CD8-positive, alpha-beta memory T cell (primary cell): Measurements from ENCODE around the gene GPR35. TPM values are rescaled to one million over a fixed set of nuclear protein-coding genes. Genes with fewer than 3 reads are reported as not detected.

Source experiments
- CTCF ChIA-PET: fragments of 350-600 bp; sonication (Branson Sonifier 250); formaldehyde crosslinking; loops from one replicate; lab custom pipeline; 2021; ENCODE audit warnings: antibody characterized with exemption; lab: Charles Lee
- POLR2A ChIA-PET: fragments of 350-600 bp; sonication (Branson Sonifier 250); formaldehyde crosslinking; loops from one replicate; lab custom pipeline; 2021; ENCODE audit warnings: antibody characterized with exemption; lab: Charles Lee
- DNase-seq, 5 donors: peaks; one replicate each; pipeline versions ENCODE4 v3.0.0 to v3.0.0-alpha.2; 2020 to 2022; ENCODE audit warnings: mixed read lengths in 1 of 5
- H3K27ac ChIP-seq: one replicate; pipeline ENCODE4 v1.7.0; 2013; ENCODE audit warnings: low read depth, mild to moderate bottlenecking, low read length, moderate library complexity
- H3K27me3 ChIP-seq: 2 replicates; pipeline ENCODE4 v1.7.0; 2013; ENCODE audit warnings: low read length, mild to moderate bottlenecking; ENCODE audit not compliant: insufficient read depth, poor library complexity, severe bottlenecking
- H3K36me3 ChIP-seq: 2 replicates; pipeline ENCODE4 v1.7.0; 2013; ENCODE audit warnings: mild to moderate bottlenecking, low read length, moderate library complexity; ENCODE audit not compliant: insufficient read depth
- H3K4me1 ChIP-seq: 2 replicates; pipeline ENCODE4 v1.7.0; 2013; ENCODE audit warnings: mild to moderate bottlenecking, low read length, moderate library complexity; ENCODE audit not compliant: insufficient read depth
- H3K4me3 ChIP-seq: 2 replicates; pipeline ENCODE4 v1.7.0; 2013; ENCODE audit warnings: mild to moderate bottlenecking, low read length
- H3K9me3 ChIP-seq: 2 replicates; pipeline ENCODE4 v1.7.0; 2013; ENCODE audit warnings: mild to moderate bottlenecking, low read length
- H3K27ac Mint-ChIP-seq, 8 donors: one replicate each; pipeline ENCODE4 v1.8.0; 2020 to 2021; ENCODE audit warnings: mixed read lengths in 8 of 8, mild to moderate bottlenecking in 6 of 8, inconsistent platforms in 3 of 8, moderate library complexity in 3 of 8
- H3K27me3 Mint-ChIP-seq, 2 donors: one replicate each; pipeline ENCODE4 v1.8.0; 2020 to 2021; ENCODE audit warnings: mixed read lengths in 2 of 2, mild to moderate bottlenecking in 1 of 2, moderate library complexity in 1 of 2
- H3K36me3 Mint-ChIP-seq, 3 donors: one replicate each; pipeline ENCODE4 v1.8.0; 2020 to 2021; ENCODE audit warnings: mixed read lengths in 3 of 3, inconsistent platforms in 1 of 3, mild to moderate bottlenecking in 1 of 3
- H3K4me1 Mint-ChIP-seq, 3 donors: one replicate each; pipeline ENCODE4 v1.8.0; 2020 to 2021; ENCODE audit warnings: mixed read lengths in 3 of 3, inconsistent platforms in 1 of 3, mild to moderate bottlenecking in 1 of 3
- H3K4me3 Mint-ChIP-seq, 7 donors: one replicate each; pipeline ENCODE4 v1.8.0; 2020 to 2021; ENCODE audit warnings: mixed read lengths in 7 of 7, mild to moderate bottlenecking in 6 of 7, moderate library complexity in 4 of 7, inconsistent platforms in 2 of 7
- H3K9me3 Mint-ChIP-seq, 5 donors: one replicate each; pipeline ENCODE4 v1.8.0; 2020 to 2022; ENCODE audit warnings: mixed read lengths in 5 of 5, mild to moderate bottlenecking in 3 of 5, moderate library complexity in 2 of 5, inconsistent platforms in 1 of 5
- polyA plus RNA-seq: library from polyadenylated mRNA; unstranded; fragments of 300-500 nt; fragmentation: Illumina TruSeq; gene quantifications from one replicate; pipeline ENCODE4 v1.2.3, GENCODE V29; 2021
- total RNA-seq, 2 experiments: library from RNA; stranded (reverse); gene quantifications; one replicate each; pipeline ENCODE4 v1.2.3, GENCODE V29; 2021

Gene GPR35
- total and polyA plus RNA-seq, 3 experiments from 2014 or later = 1.9 to 9.0 (median 8.4) TPM

DNA sequence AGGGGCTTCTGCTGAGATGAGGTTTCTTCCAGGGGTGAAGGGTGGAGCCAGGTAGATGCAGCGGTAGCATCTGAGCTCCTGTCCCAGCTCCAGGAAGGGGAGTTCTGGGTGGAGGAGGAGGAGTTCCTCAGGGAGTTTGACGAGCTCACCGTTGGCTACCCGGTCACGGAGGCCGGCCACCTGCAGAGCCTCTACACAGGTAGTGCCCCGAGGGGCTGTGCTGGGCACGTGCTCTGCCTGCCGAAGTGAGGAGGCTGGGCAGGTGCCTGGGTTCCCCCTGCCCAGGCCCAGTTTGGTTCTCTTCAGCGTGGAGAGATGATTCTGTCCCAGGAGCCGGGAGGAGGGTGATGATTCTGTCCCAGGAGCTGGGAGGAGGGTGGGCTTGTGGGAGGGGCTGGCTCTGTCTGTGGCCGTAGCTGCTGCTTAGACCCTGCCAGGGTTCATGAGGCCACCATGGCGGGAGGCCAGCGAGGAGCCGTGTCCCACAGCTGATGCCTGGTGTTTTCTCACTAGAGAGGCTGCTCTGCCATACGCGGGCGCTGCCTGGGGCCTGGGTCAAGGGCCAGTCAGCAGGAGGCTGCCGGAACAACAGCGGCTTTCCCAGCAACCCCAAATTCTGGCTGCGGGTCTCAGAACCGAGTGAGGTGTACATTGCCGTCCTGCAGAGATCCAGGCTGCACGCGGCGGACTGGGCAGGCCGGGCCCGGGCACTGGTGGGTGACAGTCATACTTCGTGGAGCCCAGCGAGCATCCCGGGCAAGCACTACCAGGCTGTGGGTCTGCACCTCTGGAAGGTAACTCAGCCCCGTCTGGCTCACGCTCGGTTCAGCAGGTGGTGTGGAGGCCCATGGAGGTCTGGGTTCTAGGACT, 30.5 kb upstream of the GPR35 start:
- no peaks in the 10 kb centered on the region for H3K9me3 ChIP-seq
- no peak overlapping the region for H3K4me3 Mint-ChIP-seq
- H3K36me3 Mint-ChIP-seq = peaks cover 0 to 87% (median 0%) of the 10 kb centered on the region in 3 donors
- peak overlapping the region in 2 of 8 donors; percentile 32 to 70 for H3K27ac Mint-ChIP-seq
- POLR2A ChIA-PET = no interaction called here
- no peaks in the 10 kb centered on the region for H3K4me1 ChIP-seq
- no peaks in the 10 kb centered on the region for H3K27me3 Mint-ChIP-seq
- no peak overlapping the region for H3K27ac ChIP-seq
- no peaks in the 10 kb centered on the region for H3K27me3 ChIP-seq
- H3K4me3 ChIP-seq = no peak overlapping the region
- H3K9me3 Mint-ChIP-seq = no peaks in the 10 kb centered on the region
- peak in 1 of 5 donors; percentile 44 for DNase-seq
- CTCF ChIA-PET = interaction anchor here (1.1 to 1.5 kb wide), 3 partner anchors 15 to 29 kb away, joined by 3 to 7 read pairs (median 3); no protein-coding TSS in a partner anchor
- H3K36me3 ChIP-seq = peaks cover 9% of the 10 kb centered on the region
- peaks cover 2 to 14% (median 4%) of the 10 kb centered on the region in 3 donors for H3K4me1 Mint-ChIP-seq

GRCh38 chr2:240595381-240596079, 29.8 kb upstream of the GPR35 start:
- H3K36me3 ChIP-seq = peaks cover 9% of the 10 kb centered on the region
- DNase-seq = peak in 3 of 5 donors; percentile 13 to 46 (median 37)
- H3K9me3 Mint-ChIP-seq = no peaks in the 10 kb centered on the region
- H3K27ac ChIP-seq = no peak overlapping the region
- H3K9me3 ChIP-seq = no peaks in the 10 kb centered on the region
- peaks cover 2 to 8% (median 4%) of the 10 kb centered on the region in 3 donors for H3K4me1 Mint-ChIP-seq
- peak overlapping the region in 1 of 7 donors; percentile 34 for H3K4me3 Mint-ChIP-seq
- ChIA-PET CTCF (interaction anchor here (1.4 to 1.5 kb wide), 2 partner anchors 27 to 81 kb away, joined by 4 read pairs; no protein-coding TSS in a partner anchor), POLR2A (no interaction called here)
- H3K27ac Mint-ChIP-seq = peak overlapping the region in 2 of 8 donors; percentile 27 to 38
- no peaks in the 10 kb centered on the region for H3K27me3 ChIP-seq
- no peaks in the 10 kb centered on the region for H3K4me1 ChIP-seq
- H3K36me3 Mint-ChIP-seq = peaks cover 0 to 87% (median 0%) of the 10 kb centered on the region in 3 donors
- H3K4me3 ChIP-seq = no peak overlapping the region
- H3K27me3 Mint-ChIP-seq = no peaks in the 10 kb centered on the region

DNA sequence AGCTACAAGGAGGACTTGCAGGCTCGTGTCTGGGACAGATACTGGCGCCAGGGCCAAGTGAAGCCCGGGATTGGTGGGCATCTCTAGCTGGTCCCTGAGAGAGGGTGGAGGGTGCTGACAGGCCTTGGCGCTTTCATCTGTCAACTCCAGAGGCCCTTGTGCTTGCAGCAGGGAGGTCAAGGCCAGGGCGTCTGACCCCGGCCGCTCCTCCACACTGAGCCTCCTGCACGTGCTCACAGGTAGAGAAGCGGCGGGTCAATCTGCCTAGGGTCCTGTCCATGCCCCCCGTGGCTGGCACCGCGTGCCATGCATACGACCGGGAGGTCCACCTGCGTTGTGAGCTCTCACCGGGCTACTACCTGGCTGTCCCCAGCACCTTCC, 29.2 kb upstream of the GPR35 start:
- Mint-ChIP-seq H3K27me3 (no peaks in the 10 kb centered on the region), H3K9me3 (no peaks in the 10 kb centered on the region), H3K27ac (peak overlapping the region in 2 of 8 donors; percentile 27 to 38), H3K4me3 (no peak overlapping the region), H3K36me3 (peaks cover 0 to 84% (median 0%) of the 10 kb centered on the region in 3 donors), H3K4me1 (peaks cover 2 to 8% (median 4%) of the 10 kb centered on the region in 3 donors)
- no peak for DNase-seq
- no peaks in the 10 kb centered on the region for H3K27me3 ChIP-seq
- H3K9me3 ChIP-seq = no peaks in the 10 kb centered on the region
- H3K27ac ChIP-seq = no peak overlapping the region
- H3K36me3 ChIP-seq = peaks cover 7% of the 10 kb centered on the region
- CTCF ChIA-PET = interaction anchor here (1.4 to 1.5 kb wide), 2 partner anchors 26 to 82 kb away, joined by 4 read pairs; no protein-coding TSS in a partner anchor
- H3K4me1 ChIP-seq = no peaks in the 10 kb centered on the region
- POLR2A ChIA-PET = no interaction called here
- H3K4me3 ChIP-seq = no peak overlapping the region

DNA sequence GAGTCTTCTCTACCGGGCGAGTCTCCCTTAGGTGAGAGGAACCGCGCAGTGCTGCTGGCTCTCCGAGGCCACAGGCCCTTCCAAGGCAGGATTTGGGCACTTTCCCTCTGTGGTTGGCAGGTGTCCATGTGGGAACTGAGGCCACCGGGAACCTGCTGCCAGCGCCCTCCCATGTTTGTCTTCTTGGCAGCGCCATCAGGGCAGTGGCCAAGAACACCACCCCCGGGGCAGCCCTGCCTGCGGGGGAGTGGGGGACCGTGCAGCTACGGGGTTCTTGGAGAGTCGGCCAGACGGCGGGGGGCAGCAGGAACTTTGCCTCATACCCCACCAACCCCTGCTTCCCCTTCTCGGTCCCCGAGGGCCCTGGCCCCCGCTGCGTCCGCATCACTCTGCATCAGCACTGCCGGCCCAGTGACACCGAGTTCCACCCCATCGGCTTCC, 28.8 kb upstream of the GPR35 start:
- peaks cover 0 to 84% (median 0%) of the 10 kb centered on the region in 3 donors for H3K36me3 Mint-ChIP-seq
- Histone ChIP-seq H3K4me3 (no peak overlapping the region), H3K4me1 (no peaks in the 10 kb centered on the region), H3K9me3 (no peaks in the 10 kb centered on the region), H3K36me3 (peaks cover 3% of the 10 kb centered on the region), H3K27me3 (no peaks in the 10 kb centered on the region), H3K27ac (no peak overlapping the region)
- no peak overlapping the region for H3K4me3 Mint-ChIP-seq
- peak in 1 of 5 donors; percentile 40 for DNase-seq
- no peaks in the 10 kb centered on the region for H3K27me3 Mint-ChIP-seq
- H3K4me1 Mint-ChIP-seq = peaks cover 0 to 4% (median 4%) of the 10 kb centered on the region in 3 donors
- ChIA-PET POLR2A (no interaction called here), CTCF (interaction anchor here (1.4 to 1.5 kb wide), 2 partner anchors 26 to 82 kb away, joined by 4 read pairs; no protein-coding TSS in a partner anchor)
- no peaks in the 10 kb centered on the region for H3K9me3 Mint-ChIP-seq
- H3K27ac Mint-ChIP-seq = peak overlapping the region in 1 of 8 donors; percentile 38

DNA sequence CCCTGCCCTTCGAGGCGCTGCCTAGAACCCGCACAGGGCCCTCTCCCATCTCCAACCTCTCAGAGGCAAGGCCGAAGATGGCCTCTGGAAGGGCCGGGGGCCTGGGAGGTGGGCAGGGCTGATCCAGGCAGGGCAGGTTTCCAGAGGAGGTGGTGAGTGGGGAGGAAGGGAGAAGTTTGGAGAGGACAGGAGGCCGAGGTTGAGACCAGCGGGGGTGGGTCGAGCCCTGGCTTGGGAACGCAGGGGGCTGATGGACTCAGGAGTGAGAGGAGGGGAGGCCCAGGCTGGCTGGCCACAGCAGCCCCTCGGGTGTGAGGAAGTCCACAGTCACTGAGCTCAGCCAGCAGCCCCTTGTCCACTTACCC, 28.2 kb upstream of the GPR35 start:
- no peak overlapping the region for H3K27ac ChIP-seq
- no peaks in the 10 kb centered on the region for H3K4me1 ChIP-seq
- peak in 1 of 5 donors; percentile 41 for DNase-seq
- ChIA-PET CTCF (interaction anchor here (1.4 to 1.5 kb wide), 2 partner anchors 25 to 83 kb away, joined by 4 read pairs; no protein-coding TSS in a partner anchor), POLR2A (no interaction called here)
- no peaks in the 10 kb centered on the region for H3K27me3 Mint-ChIP-seq
- no peaks in the 10 kb centered on the region for H3K9me3 ChIP-seq
- no peak overlapping the region for H3K4me3 Mint-ChIP-seq
- H3K4me3 ChIP-seq = no peak overlapping the region
- H3K36me3 ChIP-seq = peaks cover 3% of the 10 kb centered on the region
- no peaks in the 10 kb centered on the region for H3K27me3 ChIP-seq
- no peaks in the 10 kb centered on the region for H3K9me3 Mint-ChIP-seq
- peaks cover 0 to 4% (median 3%) of the 10 kb centered on the region in 3 donors for H3K4me1 Mint-ChIP-seq
- H3K27ac Mint-ChIP-seq = no peak overlapping the region
- peaks cover 0 to 84% (median 0%) of the 10 kb centered on the region in 3 donors for H3K36me3 Mint-ChIP-seq

DNA sequence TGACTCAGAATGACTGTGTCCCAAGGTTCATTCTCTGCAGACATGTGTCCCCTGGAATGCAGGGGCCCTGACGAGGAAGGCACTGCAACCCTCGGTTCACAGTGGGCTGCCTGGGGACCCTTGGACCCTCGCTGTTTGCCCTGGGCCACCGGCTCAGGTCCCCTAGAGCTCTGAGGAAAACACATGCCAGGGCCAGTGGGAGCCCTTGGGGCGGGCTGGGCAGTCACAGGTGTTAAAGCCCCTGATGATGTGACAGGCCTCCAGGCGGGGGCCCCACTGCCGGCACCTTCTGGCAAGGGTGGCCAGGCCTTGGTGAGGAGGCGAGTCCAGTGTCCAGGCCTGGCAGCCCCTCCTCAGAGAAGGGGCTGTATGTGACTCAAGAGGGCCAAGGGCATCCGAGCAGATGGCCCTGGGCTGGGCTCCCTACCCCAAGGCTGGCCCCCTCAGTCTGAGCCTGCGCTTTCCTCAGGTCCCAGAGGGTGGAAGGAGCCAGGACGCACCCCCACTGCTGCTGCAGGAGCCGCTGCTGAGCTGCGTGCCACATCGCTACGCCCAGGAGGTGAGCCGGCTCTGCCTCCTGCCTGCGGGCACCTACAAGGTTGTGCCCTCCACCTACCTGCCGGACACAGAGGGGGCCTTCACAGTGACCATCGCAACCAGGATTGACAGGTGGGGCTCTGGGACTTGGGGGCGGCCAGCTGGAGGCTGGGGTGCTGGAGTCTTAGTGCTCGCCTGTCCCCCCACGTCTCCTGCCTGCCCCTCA, 27.7 kb upstream of the GPR35 start:
- ChIA-PET CTCF (interaction anchor here (1.4 kb wide), 1 partner anchor 84 kb away, joined by 4 read pairs; no protein-coding TSS in a partner anchor), POLR2A (no interaction called here)
- no peak overlapping the region for H3K4me3 ChIP-seq
- H3K4me3 Mint-ChIP-seq = no peak overlapping the region
- no peaks in the 10 kb centered on the region for H3K9me3 Mint-ChIP-seq
- H3K27me3 Mint-ChIP-seq = no peaks in the 10 kb centered on the region
- H3K36me3 ChIP-seq = peaks cover 3% of the 10 kb centered on the region
- no peaks in the 10 kb centered on the region for H3K9me3 ChIP-seq
- H3K27ac ChIP-seq = no peak overlapping the region
- peaks cover 0 to 2% (median under 1%) of the 10 kb centered on the region in 3 donors for H3K4me1 Mint-ChIP-seq
- H3K36me3 Mint-ChIP-seq = peaks cover 0 to 78% (median 0%) of the 10 kb centered on the region in 3 donors
- H3K27ac Mint-ChIP-seq = no peak overlapping the region
- peak in 1 of 5 donors; percentile 26 for DNase-seq
- H3K27me3 ChIP-seq = no peaks in the 10 kb centered on the region
- H3K4me1 ChIP-seq = no peaks in the 10 kb centered on the region

- H3K4me1 ChIP-seq = no peaks in the 10 kb centered on the region
- peak in 1 of 5 donors; percentile 37 for DNase-seq
- H3K27ac Mint-ChIP-seq = no peak overlapping the region
- H3K4me3 ChIP-seq = no peak overlapping the region
- CTCF ChIA-PET = interaction anchor here (1.2 kb wide), 1 partner anchor 10 kb away, joined by 3 read pairs; no protein-coding TSS in a partner anchor
- POLR2A ChIA-PET = no interaction called here
- no peaks in the 10 kb centered on the region for H3K9me3 Mint-ChIP-seq
- peaks cover 0 to 72% (median 0%) of the 10 kb centered on the region in 3 donors for H3K36me3 Mint-ChIP-seq
- no peaks in the 10 kb centered on the region for H3K27me3 Mint-ChIP-seq
- no peaks in the 10 kb centered on the region for H3K4me1 Mint-ChIP-seq
- H3K9me3 ChIP-seq = no peaks in the 10 kb centered on the region
- no peaks in the 10 kb centered on the region for H3K27me3 ChIP-seq
- H3K27ac ChIP-seq = no peak overlapping the region
- no peak overlapping the region for H3K4me3 Mint-ChIP-seq
- H3K36me3 ChIP-seq = no peaks in the 10 kb centered on the region
These were observed 26.9 kb upstream of the GPR35 start for GRCh38 chr2:240598311-240598911.
